Measurements from ENCODE around the gene RBM4. TPM values are rescaled to one million over a fixed set of nuclear protein-coding genes. Genes with fewer than 3 reads are reported as not detected.
"Not testable (repeated sequence)": the region's sequence is repeated elsewhere in the genome, so short reads cannot be mapped to it uniquely, and the experiment has no call there.

RBM4 gene
- total RNA-seq, 1 experiment from 2014 or later: 245 TPM

GRCh38 chr11:66636411-66636810 lies 2.1 kb upstream of the RBM4 start:
- CTCF ChIA-PET: no interaction called here
- Histone ChIP-seq H3K36me3 (ENCODE audit: insufficient read depth, low read length, poor library complexity, severe bottlenecking) (peaks cover 56% of the 10 kb centered on the region), H3K4me1 (ENCODE audit: insufficient read depth, low read length, poor library complexity, severe bottlenecking) (peaks cover 24% of the 10 kb centered on the region), H3K27ac (ENCODE audit: low read depth, low read length, poor library complexity, severe bottlenecking) (peak overlapping the region; percentile 38), H3K4me3 (ENCODE audit: low read depth, low read length, poor library complexity, severe bottlenecking) (no peak overlapping the region), H3K9me3 (ENCODE audit: low read depth, low read length, poor library complexity, severe bottlenecking) (no peaks in the 10 kb centered on the region), H3K27me3 (replicated peaks; ENCODE audit: insufficient read depth, low read depth, low read length, poor library complexity) (no peaks in the 10 kb centered on the region)
- DNase-seq (ENCODE audit: low spot score): no peak
- TF ChIP-seq CTCF (conservative IDR thresholded peaks at IDR 0.05; ENCODE audit: low read depth, low read length) (no peak), EZH2 (IDR thresholded peaks at IDR 0.05; ENCODE audit: borderline replicate concordance, low read depth, low read length, poor library complexity, severe bottlenecking) (no peak)
- BruUV-seq (replicated peaks): no TSS peak
- POLR2A ChIA-PET (ENCODE audit: low non-redundant PET): interaction anchor here (0.6 kb wide), 1 partner anchor 39 kb away, joined by 3 read pairs; no protein-coding TSS in a partner anchor
- intact Hi-C loops (cut with micrococcal nuclease; ENCODE audit: unreplicated experiment): no loop called here

DNA sequence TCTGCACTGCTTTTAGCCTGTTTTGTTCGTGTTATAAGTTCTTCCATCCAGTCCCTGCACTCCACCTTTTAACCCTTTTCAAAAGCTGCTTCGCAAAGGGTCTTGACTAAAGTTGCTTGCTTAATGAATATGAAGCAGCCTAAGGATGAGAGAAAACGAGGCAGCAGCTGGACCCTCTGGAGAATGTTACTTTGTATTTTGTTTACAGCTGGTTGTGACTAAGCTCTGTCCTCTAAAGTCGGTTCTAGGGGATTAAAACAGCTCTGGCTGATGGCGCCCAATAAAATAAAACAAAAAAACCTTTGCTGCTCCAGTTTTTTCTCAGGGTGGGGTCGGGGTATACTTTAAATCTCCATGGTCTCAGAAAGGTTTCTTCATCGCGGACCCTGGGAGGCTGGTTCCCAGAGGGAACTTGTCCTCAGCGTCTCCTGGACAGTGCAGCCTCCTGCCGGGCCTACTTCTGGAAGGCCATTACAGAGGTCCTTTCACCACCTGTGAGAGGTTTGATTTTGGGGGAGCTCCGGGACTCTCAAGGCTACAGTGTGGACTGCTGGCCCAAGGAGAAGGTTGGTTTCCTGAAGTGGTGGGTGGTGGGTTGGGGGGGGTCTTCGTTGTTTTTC lies 836 bp upstream of the RBM4 start:
- intact Hi-C loops (cut with micrococcal nuclease; ENCODE audit: unreplicated experiment): loop anchor here (2.0 kb wide), 1 partner anchor 21 kb away; the partner anchor contains the start of gene RBM14
- CTCF ChIA-PET: no interaction called here
- peaks cover 36% of the 10 kb centered on the region for H3K4me1 ChIP-seq (ENCODE audit: insufficient read depth, low read length, poor library complexity, severe bottlenecking)
- TSS peak; percentile 96 for BruUV-seq (replicated peaks)
- no peaks in the 10 kb centered on the region for H3K27me3 ChIP-seq (replicated peaks; ENCODE audit: insufficient read depth, low read depth, low read length, poor library complexity)
- no peak for TF ChIP-seq CTCF (conservative IDR thresholded peaks at IDR 0.05; ENCODE audit: low read depth, low read length)
- no peak for TF ChIP-seq EZH2 (IDR thresholded peaks at IDR 0.05; ENCODE audit: borderline replicate concordance, low read depth, low read length, poor library complexity, severe bottlenecking)
- H3K36me3 ChIP-seq (ENCODE audit: insufficient read depth, low read length, poor library complexity, severe bottlenecking): peaks cover 57% of the 10 kb centered on the region
- POLR2A ChIA-PET (ENCODE audit: low non-redundant PET): interaction anchor here (0.6 to 1.7 kb wide), 3 partner anchors 9 to 40 kb away, joined by 4 to 6 read pairs (median 5); partner anchors contain the start of gene RBM4B
- peak overlapping the region; percentile 78 for H3K27ac ChIP-seq (ENCODE audit: low read depth, low read length, poor library complexity, severe bottlenecking)
- H3K9me3 ChIP-seq (ENCODE audit: low read depth, low read length, poor library complexity, severe bottlenecking): no peaks in the 10 kb centered on the region
- H3K4me3 ChIP-seq (ENCODE audit: low read depth, low read length, poor library complexity, severe bottlenecking): peak overlapping the region; percentile 67
- DNase-seq (ENCODE audit: low spot score): no peak

- peak overlapping the region; percentile 95 for H3K27ac ChIP-seq (ENCODE audit: low read depth, low read length, poor library complexity, severe bottlenecking)
- no peak for TF ChIP-seq EZH2 (IDR thresholded peaks at IDR 0.05; ENCODE audit: borderline replicate concordance, low read depth, low read length, poor library complexity, severe bottlenecking)
- TF ChIP-seq CTCF (conservative IDR thresholded peaks at IDR 0.05; ENCODE audit: low read depth, low read length): no peak
- ChIA-PET POLR2A (ENCODE audit: low non-redundant PET) (interaction anchor here (0.6 to 0.7 kb wide), 3 partner anchors 47 to 218 kb away, joined by 3 to 7 read pairs (median 3); no protein-coding TSS in a partner anchor), CTCF (interaction anchor here (0.7 kb wide), 1 partner anchor 173 kb away, joined by 3 read pairs; the partner anchor contains the start of gene PELI3)
- H3K4me1 ChIP-seq (ENCODE audit: insufficient read depth, low read length, poor library complexity, severe bottlenecking): peaks cover 44% of the 10 kb centered on the region
- H3K4me3 ChIP-seq (ENCODE audit: low read depth, low read length, poor library complexity, severe bottlenecking): peak overlapping the region; percentile 67
- BruUV-seq (replicated peaks): TSS peak; percentile 49
- intact Hi-C loops (cut with micrococcal nuclease; ENCODE audit: unreplicated experiment): loop anchor here (2.0 kb wide), 1 partner anchor 22 kb away; the partner anchor contains the start of gene RBM14
- no peaks in the 10 kb centered on the region for H3K27me3 ChIP-seq (replicated peaks; ENCODE audit: insufficient read depth, low read depth, low read length, poor library complexity)
- no peaks in the 10 kb centered on the region for H3K9me3 ChIP-seq (ENCODE audit: low read depth, low read length, poor library complexity, severe bottlenecking)
- H3K36me3 ChIP-seq (ENCODE audit: insufficient read depth, low read length, poor library complexity, severe bottlenecking): peaks cover 60% of the 10 kb centered on the region
- peak; percentile 57 for DNase-seq (ENCODE audit: low spot score)
These were observed 737 bp downstream of the RBM4 start for GRCh38 chr11:66639066-66639813.

DNA sequence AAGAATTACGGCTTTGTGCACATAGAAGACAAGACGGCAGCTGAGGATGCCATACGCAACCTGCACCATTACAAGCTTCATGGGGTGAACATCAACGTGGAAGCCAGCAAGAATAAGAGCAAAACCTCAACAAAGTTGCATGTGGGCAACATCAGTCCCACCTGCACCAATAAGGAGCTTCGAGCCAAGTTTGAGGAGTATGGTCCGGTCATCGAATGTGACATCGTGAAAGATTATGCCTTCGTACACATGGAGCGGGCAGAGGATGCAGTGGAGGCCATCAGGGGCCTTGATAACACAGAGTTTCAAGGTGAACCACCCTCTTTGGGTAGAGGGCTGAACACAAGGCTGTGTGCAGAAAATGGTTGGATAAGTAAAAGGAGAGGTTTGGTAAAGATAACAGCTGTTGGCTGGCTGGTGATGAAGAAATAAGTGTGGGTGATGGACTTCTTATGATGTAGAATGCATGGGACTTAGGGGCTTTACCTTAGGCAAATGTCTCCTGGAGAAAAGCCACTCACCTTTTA lies 1.4 kb downstream of the RBM4 start:
- POLR2A ChIA-PET (ENCODE audit: low non-redundant PET); H3K27me3 ChIP-seq (replicated peaks; ENCODE audit: insufficient read depth, low read depth, low read length, poor library complexity); DNase-seq (ENCODE audit: low spot score); BruUV-seq (replicated peaks); H3K27ac ChIP-seq (ENCODE audit: low read depth, low read length, poor library complexity, severe bottlenecking); H3K9me3 ChIP-seq (ENCODE audit: low read depth, low read length, poor library complexity, severe bottlenecking); CTCF ChIA-PET: not testable (repeated sequence)
- H3K36me3 ChIP-seq (ENCODE audit: insufficient read depth, low read length, poor library complexity, severe bottlenecking): peaks cover 60% of the 10 kb centered on the region
- peaks cover 44% of the 10 kb centered on the region for H3K4me1 ChIP-seq (ENCODE audit: insufficient read depth, low read length, poor library complexity, severe bottlenecking)
- H3K4me3 ChIP-seq (ENCODE audit: low read depth, low read length, poor library complexity, severe bottlenecking): peak overlapping the region; percentile 67
- intact Hi-C loops (cut with micrococcal nuclease; ENCODE audit: unreplicated experiment): loop anchor here (2.0 kb wide), 1 partner anchor 23 kb away; the partner anchor contains the start of gene RBM14
